H1 (cell line): ENCODE measurements around the gene FAT3. TPM values are rescaled to one million over a fixed set of nuclear protein-coding genes. Genes with fewer than 3 reads are reported as not detected.

Experiments
- ATF3 ChIP-seq: IDR thresholded peaks from 2 replicates; pipeline ENCODE4 v1.6.1; 2011; ENCODE audit warnings: low read depth, mild to moderate bottlenecking, low read length; ENCODE audit not compliant: insufficient read depth
- JUN ChIP-seq: IDR thresholded peaks from 2 replicates; pipeline ENCODE4 v1.6.1; 2011; ENCODE audit warnings: low read depth, mild to moderate bottlenecking, improper control_type of control experiment, low read length
- RAD21 ChIP-seq, 2 experiments: IDR thresholded peaks in 1 of 2; conservative IDR thresholded peaks in 1 of 2; 2 replicates each; pipeline ENCODE4 v1.6.1; 2011; ENCODE audit warnings: low read depth in 2 of 2, low read length in 2 of 2, improper control_type of control experiment in 1 of 2, inconsistent platforms in 1 of 2, mild to moderate bottlenecking in 1 of 2, moderate library complexity in 1 of 2
- RBBP5 ChIP-seq: IDR thresholded peaks from 2 replicates; pipeline ENCODE4 v1.7.1; 2012; ENCODE audit warnings: low read depth, mild to moderate bottlenecking, inconsistent platforms, low read length, moderate library complexity, borderline replicate concordance
- RFX5 ChIP-seq: IDR thresholded peaks from 2 replicates; pipeline ENCODE4 v1.6.1; 2011; ENCODE audit warnings: low read depth, low read length, improper control_type of control experiment, borderline replicate concordance
- USF2 ChIP-seq: IDR thresholded peaks from 2 replicates; pipeline ENCODE4 v1.6.1; 2011; ENCODE audit warnings: low read length, improper control_type of control experiment
- polyA plus RNA-seq, 7 experiments: library from polyadenylated mRNA; depleted of rRNA in 3 of 7; stranded (reverse) in 5 of 7; unstranded in 2 of 7; fragments of >200 nt in 5 of 7; fragments of 200-250 nt in 2 of 7; gene quantifications; 1 replicate in 5 of 7; 2 replicates in 1 of 7; 4 replicates in 1 of 7; pipeline versions ENCODE4 v1.2.1 to v1.2.3, GENCODE V29; 2011 to 2013; ENCODE audit warnings: missing spikeins in 2 of 7, mixed read lengths in 2 of 7
- total RNA-seq: library from RNA; stranded (reverse); fragmentation: NEBNext Ultra II Directional; extraction: Animal tissue kit (Norgen Biotek cat#: 25700); gene quantifications from 2 replicates; pipeline ENCODE4 v1.2.1, GENCODE V29; 2021

The FAT3 gene
- total and polyA plus RNA-seq, 2 of the 8 experiments (the other 6 are each of a cell fraction or from before 2014, with no cell fraction given): 7.2 to 18.4 TPM

GRCh38 chr11:92236856-92237255 is 12.2 kb downstream of the FAT3 start (continued):
- no peak for TF ChIP-seq USF2
- no peak for TF ChIP-seq RBBP5
- no peak for TF ChIP-seq RFX5
- TF ChIP-seq JUN: no peak
- TF ChIP-seq RAD21 (IDR thresholded peaks at IDR 0.05 in 1 of 2, conservative IDR thresholded peaks at IDR 0.05 in 1 of 2; ENCODE audit: low read depth in 2 of 2, low read length in 2 of 2): no peak
- TF ChIP-seq ATF3: no peak
